Right lobe of liver (tissue), 4 donors: Measurements from ENCODE around the gene ADSS1.
"Not testable (repeated sequence)": the region's sequence is repeated elsewhere in the genome, so short reads cannot be mapped to it uniquely, and the experiment has no call there.

Experiments
- CTCF ChIP-seq, 4 donors: fragments of 200-600 bp in 3 of 4; fragments of 450-650 bp in 1 of 4; IDR thresholded peaks; one replicate each; pipeline versions ENCODE4 v1.5.1 to v1.8.0; 2016 to 2022; ENCODE audit warnings: antibody characterized with exemption in 4 of 4, mild to moderate bottlenecking in 2 of 4
- POLR2A ChIP-seq: fragments of 450-650 bp; IDR thresholded peaks from one replicate; pipeline ENCODE4 v1.6.1; 2017; ENCODE audit warnings: antibody characterized with exemption, mild to moderate bottlenecking
- donor health status: DM: no; HTN: no; CAD: no.
- donor health status: DM: no; HTN: no; CAD: no.
- donor health status: DM: no; HTN: yes; CAD: no.

GRCh38 chr14:104750753-104751057 lies 26.7 kb downstream of the ADSS1 start:
- TF ChIP-seq POLR2A, result peak; percentile 62
- TF ChIP-seq CTCF (IDR thresholded peaks at IDR 0.05), result not testable (repeated sequence)
